Transverse colon (tissue), 4 donors: Measurements from ENCODE around the gene SNRNP25.

Experiments
- EP300 ChIP-seq: sonication (generic); formaldehyde crosslinking; IDR thresholded peaks from one replicate; pipeline ENCODE4 v1.6.1; 2017; ENCODE audit warnings: antibody characterized with exemption, low read depth
- POLR2A ChIP-seq: fragments of 450-650 bp; IDR thresholded peaks from one replicate; pipeline ENCODE4 v1.6.1; 2016; ENCODE audit warnings: antibody characterized with exemption, mild to moderate bottlenecking, moderate library complexity
- POLR2AphosphoS5 ChIP-seq, 3 donors: sonication (generic); formaldehyde crosslinking; IDR thresholded peaks; one replicate each; pipeline ENCODE4 v1.6.1; 2016; ENCODE audit warnings: antibody characterized with exemption in 3 of 3
- TF ChIP-seq, protein P1 (sequence below), 5 experiments: fragments of 200-600 bp in 3 of 5; fragments of 450-650 bp in 2 of 5; sonication (generic) in 3 of 5; IDR thresholded peaks; 1 replicate in 2 of 5; 2 replicates in 3 of 5; pipeline ENCODE4 v1.5.1; 2016 to 2017; ENCODE audit warnings: antibody characterized with exemption in 5 of 5, inconsistent platforms in 3 of 5, mild to moderate bottlenecking in 2 of 5, moderate library complexity in 1 of 5

GRCh38 chr16:64914-65255 is 11.3 kb downstream of the SNRNP25 start:
- TF ChIP-seq, protein P1, sequence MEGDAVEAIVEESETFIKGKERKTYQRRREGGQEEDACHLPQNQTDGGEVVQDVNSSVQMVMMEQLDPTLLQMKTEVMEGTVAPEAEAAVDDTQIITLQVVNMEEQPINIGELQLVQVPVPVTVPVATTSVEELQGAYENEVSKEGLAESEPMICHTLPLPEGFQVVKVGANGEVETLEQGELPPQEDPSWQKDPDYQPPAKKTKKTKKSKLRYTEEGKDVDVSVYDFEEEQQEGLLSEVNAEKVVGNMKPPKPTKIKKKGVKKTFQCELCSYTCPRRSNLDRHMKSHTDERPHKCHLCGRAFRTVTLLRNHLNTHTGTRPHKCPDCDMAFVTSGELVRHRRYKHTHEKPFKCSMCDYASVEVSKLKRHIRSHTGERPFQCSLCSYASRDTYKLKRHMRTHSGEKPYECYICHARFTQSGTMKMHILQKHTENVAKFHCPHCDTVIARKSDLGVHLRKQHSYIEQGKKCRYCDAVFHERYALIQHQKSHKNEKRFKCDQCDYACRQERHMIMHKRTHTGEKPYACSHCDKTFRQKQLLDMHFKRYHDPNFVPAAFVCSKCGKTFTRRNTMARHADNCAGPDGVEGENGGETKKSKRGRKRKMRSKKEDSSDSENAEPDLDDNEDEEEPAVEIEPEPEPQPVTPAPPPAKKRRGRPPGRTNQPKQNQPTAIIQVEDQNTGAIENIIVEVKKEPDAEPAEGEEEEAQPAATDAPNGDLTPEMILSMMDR (IDR thresholded peaks at IDR 0.05): no peak
- TF ChIP-seq POLR2A (no peak), POLR2AphosphoS5 (IDR thresholded peaks at IDR 0.05) (no peak), EP300 (no peak)
